Left ventricle myocardium inferior (tissue), 1 donor: ENCODE data around the gene LIN7B. TPM values are rescaled to one million over a fixed set of nuclear protein-coding genes. Genes with fewer than 3 reads are reported as not detected.
"Not testable (repeated sequence)": the region's sequence is repeated elsewhere in the genome, so short reads cannot be mapped to it uniquely, and the experiment has no call there.

Experiments
- DNase-seq: peaks from one replicate; pipeline ENCODE4 v3.0.0-alpha.2; 2020
- H3K27ac ChIP-seq: fragments of 200-600 bp; replicated peaks from 2 replicates; pipeline ENCODE4 v1.8.0; 2021
- H3K27me3 ChIP-seq: fragments of 200-600 bp; 2 replicates; pipeline ENCODE4 v1.8.0; 2021; ENCODE audit warnings: low read depth
- H3K36me3 ChIP-seq: fragments of 200-600 bp; 2 replicates; pipeline ENCODE4 v1.8.0; 2021
- H3K4me1 ChIP-seq: fragments of 200-600 bp; 2 replicates; pipeline ENCODE4 v1.8.0; 2021
- H3K4me3 ChIP-seq: fragments of 200-600 bp; 2 replicates; pipeline ENCODE4 v1.8.0; 2021; ENCODE audit warnings: mild to moderate bottlenecking, moderate library complexity
- H3K9me3 ChIP-seq: fragments of 200-600 bp; replicated peaks from 2 replicates; pipeline ENCODE4 v1.8.0; 2021
- CTCF ChIP-seq: fragments of 200-600 bp; IDR thresholded peaks from 2 replicates; pipeline ENCODE4 v1.8.0; 2021; ENCODE audit warnings: antibody characterized with exemption, mild to moderate bottlenecking, borderline replicate concordance
- intact Hi-C: fragments of 100-400 bp; cut with micrococcal nuclease; formaldehyde crosslinking; loops from one replicate; pipeline ENCODE4 v1.11.0; 2022
- total RNA-seq: library from RNA; stranded (reverse); fragmentation: NEBNext Ultra II Directional; extraction: Animal tissue kit (Norgen Biotek cat#: 25700); gene quantifications from one replicate; pipeline ENCODE4 v1.2.1, GENCODE V29; 2021
- donor health status: DM: no; HTN: yes; CAD: no; lungs with severe emphysema.

The LIN7B gene
- total RNA-seq, 1 donor from 2014 or later: 23.4 TPM

GRCh38 chr19:49069026-49069425, 45.1 kb upstream of the LIN7B start:
- intact Hi-C loops: no loop called here
- no peaks in the 10 kb centered on the region for H3K36me3 ChIP-seq
- H3K4me1 ChIP-seq: peaks cover 24% of the 10 kb centered on the region
- TF ChIP-seq CTCF: no peak
- no peak overlapping the region for H3K4me3 ChIP-seq
- no peaks in the 10 kb centered on the region for H3K9me3 ChIP-seq
- H3K27me3 ChIP-seq: peaks cover 95% of the 10 kb centered on the region
- no peak overlapping the region for H3K27ac ChIP-seq
- DNase-seq: no peak

DNA sequence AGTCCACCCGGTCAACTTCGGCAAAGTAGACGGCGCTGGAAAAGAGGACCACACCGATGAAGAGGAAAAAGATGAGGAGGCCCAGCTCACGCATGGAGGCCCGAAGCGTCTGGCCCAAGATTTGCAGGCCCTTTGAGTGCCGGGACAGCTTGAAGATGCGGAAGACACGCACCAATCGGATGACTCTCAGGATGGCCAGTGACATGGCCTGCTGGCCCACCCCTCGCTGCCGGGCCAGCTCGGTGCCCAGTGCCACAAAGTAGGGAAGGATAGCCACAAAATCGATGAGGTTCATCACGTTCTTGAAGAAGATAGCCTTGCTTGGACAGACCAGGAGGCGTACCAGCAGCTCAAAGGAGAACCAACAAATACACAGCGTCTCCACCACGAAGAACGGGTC, 43.8 kb upstream of the LIN7B start:
- no peak overlapping the region for H3K27ac ChIP-seq
- H3K9me3 ChIP-seq: no peaks in the 10 kb centered on the region
- DNase-seq: no peak
- intact Hi-C loops: no loop called here
- TF ChIP-seq CTCF: no peak
- H3K4me3 ChIP-seq: no peak overlapping the region
- H3K27me3 ChIP-seq: peaks cover 88% of the 10 kb centered on the region
- peaks cover 13% of the 10 kb centered on the region for H3K4me1 ChIP-seq
- no peaks in the 10 kb centered on the region for H3K36me3 ChIP-seq

DNA sequence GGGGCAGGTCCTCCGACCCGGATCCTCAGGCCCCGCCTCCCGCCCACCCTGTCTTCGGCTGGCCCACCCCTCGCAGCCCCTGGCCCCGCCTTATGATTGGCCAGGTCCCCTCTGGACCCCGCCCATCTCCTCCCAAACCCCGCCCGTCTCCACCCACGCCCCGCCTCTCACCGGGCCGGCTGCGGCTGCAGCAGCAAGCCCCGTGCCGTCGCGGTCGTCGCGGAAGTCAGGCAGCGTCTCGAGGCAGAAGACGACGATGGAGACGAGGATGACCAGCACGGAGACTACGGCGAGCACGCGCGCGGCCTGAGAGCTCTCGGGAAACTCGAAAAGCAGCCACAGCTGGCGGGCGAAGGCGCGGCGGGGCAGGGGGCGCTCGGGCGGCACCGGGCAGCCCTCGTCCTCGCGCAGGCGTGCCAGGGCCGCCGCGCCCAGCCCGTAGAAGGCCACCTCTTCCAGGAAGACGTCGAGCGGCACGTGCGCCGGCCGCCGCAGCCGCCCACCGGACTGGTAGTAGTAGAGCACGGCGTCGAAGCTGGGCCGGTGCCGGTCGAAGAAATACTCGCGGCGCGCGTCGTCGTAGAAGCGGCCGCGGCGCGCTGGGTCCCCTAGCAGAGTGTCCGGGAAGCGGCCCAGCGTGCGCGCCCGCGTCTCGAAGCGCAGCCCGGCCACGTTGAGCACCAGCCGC, 42.2 kb upstream of the LIN7B start:
- H3K9me3 ChIP-seq: no peaks in the 10 kb centered on the region
- no peak for TF ChIP-seq CTCF
- peaks cover 75% of the 10 kb centered on the region for H3K27me3 ChIP-seq
- H3K27ac ChIP-seq: no peak overlapping the region
- no peaks in the 10 kb centered on the region for H3K36me3 ChIP-seq
- intact Hi-C loops: no loop called here
- H3K4me1 ChIP-seq: peaks cover 6% of the 10 kb centered on the region
- H3K4me3 ChIP-seq: peak overlapping the region; percentile 43
- DNase-seq: no peak

GRCh38 chr19:49073514-49074378, 40.4 kb upstream of the LIN7B start:
- Histone ChIP-seq H3K36me3 (no peaks in the 10 kb centered on the region), H3K27me3 (peaks cover 59% of the 10 kb centered on the region), H3K4me3 (no peak overlapping the region), H3K4me1 (peaks cover 6% of the 10 kb centered on the region), H3K9me3 (no peaks in the 10 kb centered on the region), H3K27ac (no peak overlapping the region)
- no peak for DNase-seq
- peak; percentile 19 for TF ChIP-seq CTCF
- intact Hi-C loops: no loop called here

- H3K9me3 ChIP-seq, intact Hi-C loops, H3K36me3 ChIP-seq, H3K4me1 ChIP-seq, H3K27ac ChIP-seq, H3K4me3 ChIP-seq: not testable (repeated sequence)
- TF ChIP-seq CTCF: peak; percentile 79
- peaks cover 47% of the 10 kb centered on the region for H3K27me3 ChIP-seq
- peak; percentile 70 for DNase-seq
These were observed 39.3 kb upstream of the LIN7B start for GRCh38 chr19:49074869-49075268.
